ENCODE measurements around the gene GVQW3.
A peak's percentile ranks its signal among the peaks of the same experiment; 100 is the strongest.

GVQW3 gene

GRCh38 chr11:76444384-76445120, 63.4 kb downstream of the GVQW3 start, which contains the start of gene EMSY:
EMSY (plus strand) TSS chr11:76445018; CDS start chr11:76446939, 1,921 bp downstream.
- H3K36me3 Mint-ChIP-seq (ENCODE audit: low read depth), result peaks cover 26% of the 10 kb centered on the region
- H3K27me3 Mint-ChIP-seq (ENCODE audit: low read depth), result no peaks in the 10 kb centered on the region
- H3K27ac Mint-ChIP-seq, result peak within 1 kb of the TSS; percentile 94
- H3K4me1 Mint-ChIP-seq (ENCODE audit: low read depth), result peaks cover 38% of the 10 kb centered on the region
- peak within 1 kb of the TSS; percentile 98 for H3K4me3 Mint-ChIP-seq
- no peaks in the 10 kb centered on the region for H3K9me3 Mint-ChIP-seq
- DNase-seq (ENCODE audit: low spot score), result peak; percentile 95

GRCh38 chr11:76445121-76446084, 64.3 kb downstream of the GVQW3 start:
- H3K27me3 Mint-ChIP-seq (ENCODE audit: low read depth), result no peaks in the 10 kb centered on the region
- H3K9me3 Mint-ChIP-seq, result no peaks in the 10 kb centered on the region
- peak overlapping the region; percentile 94 for H3K27ac Mint-ChIP-seq
- H3K4me1 Mint-ChIP-seq (ENCODE audit: low read depth), result peaks cover 35% of the 10 kb centered on the region
- peak; percentile 67 for DNase-seq (ENCODE audit: low spot score)
- peaks cover 34% of the 10 kb centered on the region for H3K36me3 Mint-ChIP-seq (ENCODE audit: low read depth)
- peak overlapping the region; percentile 98 for H3K4me3 Mint-ChIP-seq

GRCh38 chr11:76448506-76448905, 67.4 kb downstream of the GVQW3 start:
- Mint-ChIP-seq H3K36me3 (ENCODE audit: low read depth) (peaks cover 40% of the 10 kb centered on the region), H3K27ac (no peak overlapping the region), H3K27me3 (ENCODE audit: low read depth) (no peaks in the 10 kb centered on the region), H3K4me3 (no peak overlapping the region), H3K4me1 (ENCODE audit: low read depth) (peaks cover 24% of the 10 kb centered on the region), H3K9me3 (no peaks in the 10 kb centered on the region)
- DNase-seq (ENCODE audit: low spot score), result no peak

GRCh38 chr11:76453248-76453647, 72.1 kb downstream of the GVQW3 start:
- Mint-ChIP-seq H3K27ac (no peak overlapping the region), H3K4me1 (ENCODE audit: low read depth) (peaks cover 10% of the 10 kb centered on the region), H3K4me3 (no peak overlapping the region), H3K27me3 (ENCODE audit: low read depth) (no peaks in the 10 kb centered on the region), H3K9me3 (no peaks in the 10 kb centered on the region), H3K36me3 (ENCODE audit: low read depth) (peaks cover 29% of the 10 kb centered on the region)
- DNase-seq (ENCODE audit: low spot score), result no peak

- peaks cover 5% of the 10 kb centered on the region for H3K4me1 Mint-ChIP-seq (ENCODE audit: low read depth)
- H3K9me3 Mint-ChIP-seq, result no peaks in the 10 kb centered on the region
- no peak for DNase-seq (ENCODE audit: low spot score)
- H3K27ac Mint-ChIP-seq, result no peak overlapping the region
- H3K27me3 Mint-ChIP-seq (ENCODE audit: low read depth), result no peaks in the 10 kb centered on the region
- no peak overlapping the region for H3K4me3 Mint-ChIP-seq
- H3K36me3 Mint-ChIP-seq (ENCODE audit: low read depth), result peaks cover 29% of the 10 kb centered on the region
These were observed 74.2 kb downstream of the GVQW3 start for GRCh38 chr11:76455331-76455730.

GRCh38 chr11:76455931-76456330, 74.8 kb downstream of the GVQW3 start:
- H3K36me3 Mint-ChIP-seq (ENCODE audit: low read depth), result peaks cover 28% of the 10 kb centered on the region
- H3K4me1 Mint-ChIP-seq (ENCODE audit: low read depth), result peaks cover 5% of the 10 kb centered on the region
- H3K4me3 Mint-ChIP-seq, result no peak overlapping the region
- no peak overlapping the region for H3K27ac Mint-ChIP-seq
- DNase-seq (ENCODE audit: low spot score), result no peak
- H3K9me3 Mint-ChIP-seq, result no peaks in the 10 kb centered on the region
- H3K27me3 Mint-ChIP-seq (ENCODE audit: low read depth), result no peaks in the 10 kb centered on the region

GRCh38 chr11:76456571-76456970, 75.4 kb downstream of the GVQW3 start:
- Mint-ChIP-seq H3K4me1 (ENCODE audit: low read depth) (peaks cover 2% of the 10 kb centered on the region), H3K4me3 (no peak overlapping the region), H3K9me3 (no peaks in the 10 kb centered on the region), H3K27ac (no peak overlapping the region), H3K27me3 (ENCODE audit: low read depth) (no peaks in the 10 kb centered on the region), H3K36me3 (ENCODE audit: low read depth) (peaks cover 25% of the 10 kb centered on the region)
- DNase-seq (ENCODE audit: low spot score), result no peak

Data from T-helper 2 cell treated with Interferon-gamma antibody and Interleukin-4, amounts not matched to agents 5 μg/mL and 100 μg/mL, for 36 hours (primary cell).